ENCODE data around the gene GBA2. TPM values are rescaled to one million over a fixed set of nuclear protein-coding genes. Genes with fewer than 3 reads are reported as not detected.

Gene GBA2
- total RNA-seq, 1 donor from 2014 or later = 37.9 TPM

DNA sequence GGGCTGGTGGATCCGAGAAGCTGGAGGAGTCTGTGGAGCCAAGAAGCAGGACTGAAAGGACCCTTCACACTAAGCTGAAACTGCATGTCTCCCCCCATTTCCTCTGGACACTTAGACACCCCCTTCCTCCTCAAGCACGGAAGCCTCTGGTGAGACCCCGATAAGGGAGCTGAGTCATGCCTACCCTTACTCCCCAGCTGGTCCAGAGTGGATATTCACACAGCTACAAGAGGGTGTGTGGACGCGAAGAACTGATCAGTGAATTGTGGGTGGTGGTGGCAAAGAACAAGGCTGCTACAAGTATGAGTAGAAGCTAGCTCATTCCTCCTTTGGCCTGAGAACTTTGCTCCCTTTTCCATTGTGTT lies 21.4 kb downstream of the GBA2 start:
- no peak for FAIRE-seq
- no peaks in the 10 kb centered on the region for H3K27me3 ChIP-seq (ENCODE audit: control insufficient read depth, insufficient read depth, low read length)
- peaks cover 16% of the 10 kb centered on the region for H3K36me3 ChIP-seq (ENCODE audit: control insufficient read depth, insufficient read depth, low read length)
- H3K4me3 ChIP-seq (ENCODE audit: low read depth, low read length) = no peak overlapping the region
- TF ChIP-seq, protein P1, sequence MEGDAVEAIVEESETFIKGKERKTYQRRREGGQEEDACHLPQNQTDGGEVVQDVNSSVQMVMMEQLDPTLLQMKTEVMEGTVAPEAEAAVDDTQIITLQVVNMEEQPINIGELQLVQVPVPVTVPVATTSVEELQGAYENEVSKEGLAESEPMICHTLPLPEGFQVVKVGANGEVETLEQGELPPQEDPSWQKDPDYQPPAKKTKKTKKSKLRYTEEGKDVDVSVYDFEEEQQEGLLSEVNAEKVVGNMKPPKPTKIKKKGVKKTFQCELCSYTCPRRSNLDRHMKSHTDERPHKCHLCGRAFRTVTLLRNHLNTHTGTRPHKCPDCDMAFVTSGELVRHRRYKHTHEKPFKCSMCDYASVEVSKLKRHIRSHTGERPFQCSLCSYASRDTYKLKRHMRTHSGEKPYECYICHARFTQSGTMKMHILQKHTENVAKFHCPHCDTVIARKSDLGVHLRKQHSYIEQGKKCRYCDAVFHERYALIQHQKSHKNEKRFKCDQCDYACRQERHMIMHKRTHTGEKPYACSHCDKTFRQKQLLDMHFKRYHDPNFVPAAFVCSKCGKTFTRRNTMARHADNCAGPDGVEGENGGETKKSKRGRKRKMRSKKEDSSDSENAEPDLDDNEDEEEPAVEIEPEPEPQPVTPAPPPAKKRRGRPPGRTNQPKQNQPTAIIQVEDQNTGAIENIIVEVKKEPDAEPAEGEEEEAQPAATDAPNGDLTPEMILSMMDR (IDR thresholded peaks at IDR 0.05; ENCODE audit: insufficient read depth, low read length, severe bottlenecking) = no peak
- no peak for DNase-seq (ENCODE audit: low read depth)

DNA sequence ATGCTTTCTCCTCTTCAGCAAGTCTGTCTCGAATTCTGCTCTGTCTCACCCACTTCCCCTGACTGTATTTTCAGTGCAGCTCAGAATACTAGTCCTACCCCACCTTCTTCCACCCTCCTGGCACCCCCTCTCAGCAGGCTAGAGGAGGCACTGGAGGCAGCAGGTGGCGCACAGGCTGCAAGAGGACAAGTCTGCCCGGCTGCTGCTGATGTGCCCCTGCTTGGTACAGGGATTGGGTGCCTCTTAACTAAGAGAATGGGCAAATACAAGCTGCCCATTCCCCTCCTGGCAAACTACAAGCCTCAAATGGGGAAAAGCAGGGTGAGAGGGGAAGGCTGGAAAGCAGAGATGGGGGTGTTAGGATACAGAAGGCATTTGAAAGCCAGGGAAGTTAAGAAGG lies 22.1 kb downstream of the GBA2 start:
- peaks cover 21% of the 10 kb centered on the region for H3K36me3 ChIP-seq (ENCODE audit: control insufficient read depth, insufficient read depth, low read length)
- no peak for FAIRE-seq
- no peak for DNase-seq (ENCODE audit: low read depth)
- H3K4me3 ChIP-seq (ENCODE audit: low read depth, low read length) = no peak overlapping the region
- no peaks in the 10 kb centered on the region for H3K27me3 ChIP-seq (ENCODE audit: control insufficient read depth, insufficient read depth, low read length)
- TF ChIP-seq, protein P1 (IDR thresholded peaks at IDR 0.05; ENCODE audit: insufficient read depth, low read length, severe bottlenecking) = peak; percentile 19

DNA sequence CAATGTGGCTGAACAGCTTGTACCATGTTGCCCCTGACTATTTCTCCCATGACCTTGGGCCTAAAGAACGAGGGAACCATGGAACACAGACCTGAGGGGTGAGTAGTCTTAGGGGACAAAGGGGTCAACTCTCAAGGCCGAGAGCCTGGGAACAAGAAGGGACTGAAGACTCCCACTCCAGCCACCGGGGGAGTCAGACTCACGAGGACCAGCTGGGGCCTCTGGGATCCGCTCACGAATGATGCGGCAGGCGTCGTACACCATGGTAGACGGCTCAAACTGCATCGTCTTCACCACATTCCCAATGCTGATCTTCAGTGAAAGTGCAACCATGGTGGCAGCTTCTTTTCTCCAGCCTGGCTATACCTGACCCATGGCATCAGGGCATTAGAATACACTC lies 23.7 kb downstream of the GBA2 start:
- Histone ChIP-seq H3K4me3 (ENCODE audit: low read depth, low read length) (no peak overlapping the region), H3K27me3 (ENCODE audit: control insufficient read depth, insufficient read depth, low read length) (no peaks in the 10 kb centered on the region), H3K36me3 (ENCODE audit: control insufficient read depth, insufficient read depth, low read length) (peaks cover 32% of the 10 kb centered on the region)
- DNase-seq (ENCODE audit: low read depth) = no peak
- no peak for FAIRE-seq
- TF ChIP-seq, protein P1 (IDR thresholded peaks at IDR 0.05; ENCODE audit: insufficient read depth, low read length, severe bottlenecking) = no peak

DNA sequence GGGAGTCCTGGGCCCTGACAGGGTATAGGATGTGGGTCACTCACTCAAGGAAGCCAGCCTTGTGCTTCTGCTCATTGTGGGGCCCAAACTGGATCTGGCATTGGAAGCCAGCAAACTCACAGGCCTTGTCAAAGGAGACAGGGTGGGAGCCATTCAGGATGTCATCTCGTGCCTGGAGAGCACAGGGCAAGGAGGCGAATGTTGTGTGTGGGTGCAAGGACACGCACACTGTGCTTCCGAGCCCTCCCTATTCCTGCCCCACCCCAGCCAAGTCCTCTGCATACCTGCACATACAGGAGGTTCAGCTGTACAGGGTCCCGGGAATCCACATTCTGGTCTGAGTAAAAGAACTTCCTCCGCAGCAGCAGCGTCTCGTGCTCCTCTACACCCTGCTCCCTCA lies 25.1 kb downstream of the GBA2 start:
- no peak for FAIRE-seq

DNA sequence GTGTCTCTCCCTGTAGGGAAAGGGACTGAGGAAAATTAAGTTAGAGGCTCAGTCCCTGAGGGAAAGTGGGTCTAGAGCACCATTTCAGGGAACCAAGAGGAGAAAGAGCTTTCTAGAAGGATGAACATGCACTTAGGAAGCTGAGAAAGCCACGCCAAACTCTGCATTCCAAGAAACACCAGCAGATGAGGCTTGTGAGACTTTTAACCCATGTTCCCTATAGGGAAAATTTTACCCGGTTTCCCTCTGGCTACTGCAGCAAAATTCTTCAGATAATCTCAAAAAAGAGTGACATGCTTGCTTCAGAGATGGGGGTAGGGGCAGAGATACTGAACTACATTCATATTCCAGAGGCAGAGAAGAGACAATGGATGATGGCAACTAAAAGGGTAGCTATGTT lies 25.6 kb downstream of the GBA2 start:
- FAIRE-seq (no peak), DNase-seq (ENCODE audit: low read depth) (no peak)
- TF ChIP-seq, protein P1 (IDR thresholded peaks at IDR 0.05; ENCODE audit: insufficient read depth, low read length, severe bottlenecking) = no peak
- H3K4me3 ChIP-seq (ENCODE audit: low read depth, low read length) = no peak overlapping the region
- peaks cover 46% of the 10 kb centered on the region for H3K36me3 ChIP-seq (ENCODE audit: control insufficient read depth, insufficient read depth, low read length)
- no peaks in the 10 kb centered on the region for H3K27me3 ChIP-seq (ENCODE audit: control insufficient read depth, insufficient read depth, low read length)

More for the DNA sequence above, 25.1 kb downstream of the GBA2 start:
- no peaks in the 10 kb centered on the region for H3K27me3 ChIP-seq (ENCODE audit: control insufficient read depth, insufficient read depth, low read length)
- TF ChIP-seq, protein P1 (IDR thresholded peaks at IDR 0.05; ENCODE audit: insufficient read depth, low read length, severe bottlenecking) = no peak
- DNase-seq (ENCODE audit: low read depth) = no peak
- H3K36me3 ChIP-seq (ENCODE audit: control insufficient read depth, insufficient read depth, low read length) = peaks cover 42% of the 10 kb centered on the region
- H3K4me3 ChIP-seq (ENCODE audit: low read depth, low read length) = no peak overlapping the region

DNA sequence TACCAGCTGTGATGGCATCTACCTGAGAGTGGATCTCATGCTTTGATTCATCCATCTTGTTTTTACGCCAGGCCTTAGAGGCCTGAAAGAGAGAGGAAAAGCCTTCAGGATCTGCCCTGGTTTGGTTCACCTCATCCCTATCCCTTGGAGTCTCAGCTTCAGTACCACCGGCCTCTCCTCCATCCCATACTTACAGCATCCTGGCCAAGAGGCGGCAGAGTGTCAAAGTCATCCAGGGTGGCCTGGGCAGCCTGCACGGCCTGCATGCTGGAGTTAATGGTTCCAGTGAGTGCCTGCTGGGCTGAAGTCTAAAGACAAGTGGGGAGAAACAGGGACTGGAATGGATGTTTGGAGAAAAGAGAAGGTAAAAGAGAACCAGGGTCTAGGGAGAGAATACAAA lies 29.5 kb downstream of the GBA2 start:
- Histone ChIP-seq H3K27me3 (ENCODE audit: control insufficient read depth, insufficient read depth, low read length) (no peaks in the 10 kb centered on the region), H3K4me3 (ENCODE audit: low read depth, low read length) (no peak overlapping the region), H3K36me3 (ENCODE audit: control insufficient read depth, insufficient read depth, low read length) (peaks cover 65% of the 10 kb centered on the region)
- no peak for FAIRE-seq
- TF ChIP-seq, protein P1 (IDR thresholded peaks at IDR 0.05; ENCODE audit: insufficient read depth, low read length, severe bottlenecking) = no peak
- no peak for DNase-seq (ENCODE audit: low read depth)

Measured in bronchial epithelial cell (primary cell).